HepG2 (cell line): ENCODE measurements around the gene NFKB2. TPM values are rescaled to one million over a fixed set of nuclear protein-coding genes. Genes with fewer than 3 reads are reported as not detected.

Experiments used
- CAMTA2 ChIP-seq: sonication (generic); formaldehyde crosslinking; IDR thresholded peaks from 2 replicates; pipeline ENCODE4 v1.4.0; 2020; ENCODE audit warnings: mild to moderate bottlenecking, missing genetic modification reagents, borderline replicate concordance
- ETV5 ChIP-seq: IDR thresholded peaks from 2 replicates; pipeline ENCODE4 v1.6.1; 2018; ENCODE audit warnings: missing biosample characterization, missing genetic modification reagents, inconsistent platforms, borderline replicate concordance
- KLF12 ChIP-seq: sonication (generic); formaldehyde crosslinking; IDR thresholded peaks from 2 replicates; pipeline ENCODE4 v1.4.0; 2020; ENCODE audit warnings: missing genetic modification reagents, borderline replicate concordance
- MAFG ChIP-seq: sonication (generic); formaldehyde crosslinking; IDR thresholded peaks from 2 replicates; pipeline ENCODE4 v1.5.1; 2020; ENCODE audit warnings: mild to moderate bottlenecking, missing genetic modification reagents
- MAZ ChIP-seq, 2 experiments: sonication (generic) in 1 of 2; formaldehyde crosslinking in 1 of 2; IDR thresholded peaks; 2 replicates each; pipeline versions ENCODE4 v1.5.0 to v1.6.1; 2012 to 2020; ENCODE audit warnings: low read depth in 2 of 2, mild to moderate bottlenecking in 2 of 2, borderline replicate concordance in 1 of 2, improper control_type of control experiment in 1 of 2, low read length in 1 of 2, missing genetic modification reagents in 1 of 2, moderate library complexity in 1 of 2
- NCOA2 ChIP-seq: sonication (generic); formaldehyde crosslinking; IDR thresholded peaks from 2 replicates; pipeline ENCODE4 v1.8.0; 2022; ENCODE audit warnings: inconsistent platforms
- PHF5A ChIP-seq: IDR thresholded peaks from one replicate; pipeline ENCODE4 v1.6.1; 2018; ENCODE audit warnings: low read depth, missing genetic modification reagents; ENCODE audit not compliant: unreplicated experiment
- SIN3A ChIP-seq: IDR thresholded peaks from 2 replicates; pipeline ENCODE4 v1.6.1; 2011; ENCODE audit warnings: low read depth, mild to moderate bottlenecking, control low read depth, low read length, borderline replicate concordance
- TMF1 ChIP-seq: sonication (generic); formaldehyde crosslinking; IDR thresholded peaks from 2 replicates; pipeline ENCODE4 v1.8.1; 2022; ENCODE audit warnings: low read depth, missing genetic modification reagents
- ZBTB10 ChIP-seq: sonication (generic); formaldehyde crosslinking; IDR thresholded peaks from 2 replicates; pipeline ENCODE4 v1.4.0; 2020; ENCODE audit warnings: missing genetic modification reagents, borderline replicate concordance
- ZBTB26 ChIP-seq: IDR thresholded peaks from 2 replicates; pipeline ENCODE4 v1.6.1; 2016; ENCODE audit warnings: missing compliant biosample characterization, missing genetic modification reagents, borderline replicate concordance
- ZFAT ChIP-seq: sonication (generic); formaldehyde crosslinking; conservative IDR thresholded peaks from 2 replicates; pipeline ENCODE4 v1.8.1; 2023; ENCODE audit warnings: missing genetic modification reagents, inconsistent platforms
- ZGPAT ChIP-seq: IDR thresholded peaks from 2 replicates; pipeline ENCODE4 v1.6.1; 2016; ENCODE audit warnings: mild to moderate bottlenecking
- ZNF281 ChIP-seq: sonication (generic); formaldehyde crosslinking; IDR thresholded peaks from 2 replicates; pipeline ENCODE4 v1.4.0; 2020; ENCODE audit warnings: missing genetic modification reagents, borderline replicate concordance
- polyA plus RNA-seq, 8 experiments: library from polyadenylated mRNA; depleted of rRNA in 3 of 8; stranded (reverse) in 7 of 8; unstranded in 1 of 8; fragments of >200 nt; fragmentation: Illumina TruSeq in 4 of 8; extraction: Trizol in 4 of 8; gene quantifications; 2 replicates each; pipeline versions ENCODE4 v1.2.1 to v1.2.3, GENCODE V29; 2011 to 2016; ENCODE audit warnings: low read depth in 4 of 8, missing spikeins in 1 of 8, mixed read lengths in 1 of 8; ENCODE audit not compliant: insufficient read depth in 1 of 8
- total RNA-seq, 5 experiments: library from RNA; depleted of rRNA; stranded (reverse); fragments of >200 nt; fragmentation: Illumina TruSeq; extraction: Trizol; gene quantifications; 2 replicates each; pipeline ENCODE4 v1.2.3, GENCODE V29; 2016; ENCODE audit warnings: low read depth in 1 of 5

Gene NFKB2
- total and polyA plus RNA-seq, 2 of the 13 experiments (the other 11 are each of a cell fraction or from before 2014, with no cell fraction given): 7.7 to 12.5 TPM

- TF ChIP-seq PHF5A (CRISPR knock-in tag): peak; percentile 70
- peak; percentile 79; the same call in 1 of the 2 replicates for TF ChIP-seq MAZ (IDR thresholded peaks at IDR 0.05; ENCODE audit: borderline replicate concordance, low read depth, low read length)
- peak; percentile 65; the same call in 1 of the 2 replicates for TF ChIP-seq MAZ (CRISPR knock-in tag; IDR thresholded peaks at IDR 0.05; ENCODE audit: low read depth)
- TF ChIP-seq ZBTB10: peak; percentile 69
- peak; percentile 82; the same call in 1 of the 2 replicates for TF ChIP-seq KLF12 (CRISPR knock-in tag)
- 0 out of 2 replicates have a peak, but pooled peaks have one; percentile 69 for TF ChIP-seq ZFAT (CRISPR knock-in tag)
- peak; percentile 50 for TF ChIP-seq NCOA2 (CRISPR knock-in tag)
- TF ChIP-seq ZGPAT (CRISPR knock-in tag): peak; percentile 86
- TF ChIP-seq CAMTA2 (CRISPR knock-in tag): 0 out of 2 replicates have a peak, but pooled peaks have one; percentile 63
- TF ChIP-seq ZNF281: 0 out of 2 replicates have a peak, but pooled peaks have one; percentile 10
- peak; percentile 83; the same call in 1 of the 2 replicates for TF ChIP-seq TMF1 (CRISPR knock-in tag)
- TF ChIP-seq SIN3A: peak; percentile 89; the same call in 1 of the 2 replicates
- peak; percentile 45; the same call in 1 of the 2 replicates for TF ChIP-seq ETV5 (CRISPR knock-in tag)
- no peak for TF ChIP-seq MAFG (CRISPR knock-in tag)
- TF ChIP-seq ZBTB26 (CRISPR knock-in tag): peak; percentile 75; the same call in 1 of the 2 replicates
Observed at GRCh38 chr10:102420714-102421506, 25.4 kb downstream of the NFKB2 start, which contains the start of gene FBXL15 (continued).
